ENCODE results near the gene PLD5. TPM values are rescaled to one million over a fixed set of nuclear protein-coding genes. Genes with fewer than 3 reads are reported as not detected.

The PLD5 gene
- total RNA-seq, 1 experiment from 2014 or later, result 9.2 TPM

DNA sequence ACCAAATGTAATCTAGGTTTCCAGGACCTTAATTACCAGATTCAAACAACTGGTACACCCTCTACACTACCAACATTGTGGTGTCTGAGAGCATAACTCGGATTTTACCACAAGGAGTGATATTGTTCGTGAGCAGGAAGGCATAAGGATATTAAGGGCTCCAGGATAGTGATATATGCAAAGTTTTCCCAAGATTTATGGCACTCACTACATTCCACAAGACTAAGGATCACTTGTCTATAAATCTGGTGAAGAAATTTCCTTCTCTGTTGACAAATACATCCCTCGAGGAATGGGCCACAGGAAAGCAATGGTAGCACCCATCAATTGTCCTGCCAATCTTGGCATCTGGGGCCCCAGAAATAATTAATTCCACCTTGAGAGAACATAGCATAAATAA lies 43.1 kb upstream of the PLD5 start:
- Histone ChIP-seq H3K9me3 (ENCODE audit: low read depth, low read length, poor library complexity, severe bottlenecking) (no peaks in the 10 kb centered on the region), H3K4me3 (ENCODE audit: low read depth, low read length, poor library complexity, severe bottlenecking) (no peak overlapping the region), H3K4me1 (ENCODE audit: insufficient read depth, low read length, poor library complexity, severe bottlenecking) (no peaks in the 10 kb centered on the region), H3K36me3 (ENCODE audit: insufficient read depth, low read length, poor library complexity, severe bottlenecking) (no peaks in the 10 kb centered on the region), H3K27me3 (replicated peaks; ENCODE audit: insufficient read depth, low read depth, low read length, poor library complexity) (no peaks in the 10 kb centered on the region), H3K27ac (ENCODE audit: low read depth, low read length, poor library complexity, severe bottlenecking) (no peak overlapping the region)
- TF ChIP-seq EZH2 (IDR thresholded peaks at IDR 0.05; ENCODE audit: borderline replicate concordance, low read depth, low read length, poor library complexity, severe bottlenecking), result no peak
- TF ChIP-seq, protein P1, sequence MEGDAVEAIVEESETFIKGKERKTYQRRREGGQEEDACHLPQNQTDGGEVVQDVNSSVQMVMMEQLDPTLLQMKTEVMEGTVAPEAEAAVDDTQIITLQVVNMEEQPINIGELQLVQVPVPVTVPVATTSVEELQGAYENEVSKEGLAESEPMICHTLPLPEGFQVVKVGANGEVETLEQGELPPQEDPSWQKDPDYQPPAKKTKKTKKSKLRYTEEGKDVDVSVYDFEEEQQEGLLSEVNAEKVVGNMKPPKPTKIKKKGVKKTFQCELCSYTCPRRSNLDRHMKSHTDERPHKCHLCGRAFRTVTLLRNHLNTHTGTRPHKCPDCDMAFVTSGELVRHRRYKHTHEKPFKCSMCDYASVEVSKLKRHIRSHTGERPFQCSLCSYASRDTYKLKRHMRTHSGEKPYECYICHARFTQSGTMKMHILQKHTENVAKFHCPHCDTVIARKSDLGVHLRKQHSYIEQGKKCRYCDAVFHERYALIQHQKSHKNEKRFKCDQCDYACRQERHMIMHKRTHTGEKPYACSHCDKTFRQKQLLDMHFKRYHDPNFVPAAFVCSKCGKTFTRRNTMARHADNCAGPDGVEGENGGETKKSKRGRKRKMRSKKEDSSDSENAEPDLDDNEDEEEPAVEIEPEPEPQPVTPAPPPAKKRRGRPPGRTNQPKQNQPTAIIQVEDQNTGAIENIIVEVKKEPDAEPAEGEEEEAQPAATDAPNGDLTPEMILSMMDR (conservative IDR thresholded peaks at IDR 0.05; ENCODE audit: low read depth, low read length), result no peak
- BruUV-seq (replicated peaks), result no TSS peak
- no peak for DNase-seq (ENCODE audit: low spot score)
- CTCF ChIA-PET, result no interaction called here
- intact Hi-C loops (cut with micrococcal nuclease; ENCODE audit: unreplicated experiment), result no loop called here
- POLR2A ChIA-PET (ENCODE audit: low non-redundant PET), result no interaction called here

GRCh38 chr1:242556759-242557158 lies 32.3 kb upstream of the PLD5 start:
- intact Hi-C loops (cut with micrococcal nuclease; ENCODE audit: unreplicated experiment), result no loop called here
- H3K27me3 ChIP-seq (replicated peaks; ENCODE audit: insufficient read depth, low read depth, low read length, poor library complexity), result no peaks in the 10 kb centered on the region
- BruUV-seq (replicated peaks), result no TSS peak
- no peak for DNase-seq (ENCODE audit: low spot score)
- no peaks in the 10 kb centered on the region for H3K36me3 ChIP-seq (ENCODE audit: insufficient read depth, low read length, poor library complexity, severe bottlenecking)
- H3K4me3 ChIP-seq (ENCODE audit: low read depth, low read length, poor library complexity, severe bottlenecking), result no peak overlapping the region
- ChIA-PET CTCF (no interaction called here), POLR2A (ENCODE audit: low non-redundant PET) (no interaction called here)
- H3K9me3 ChIP-seq (ENCODE audit: low read depth, low read length, poor library complexity, severe bottlenecking), result no peaks in the 10 kb centered on the region
- H3K27ac ChIP-seq (ENCODE audit: low read depth, low read length, poor library complexity, severe bottlenecking), result no peak overlapping the region
- no peaks in the 10 kb centered on the region for H3K4me1 ChIP-seq (ENCODE audit: insufficient read depth, low read length, poor library complexity, severe bottlenecking)
- no peak for TF ChIP-seq EZH2 (IDR thresholded peaks at IDR 0.05; ENCODE audit: borderline replicate concordance, low read depth, low read length, poor library complexity, severe bottlenecking)
- TF ChIP-seq, protein P1 (conservative IDR thresholded peaks at IDR 0.05; ENCODE audit: low read depth, low read length), result no peak

DNA sequence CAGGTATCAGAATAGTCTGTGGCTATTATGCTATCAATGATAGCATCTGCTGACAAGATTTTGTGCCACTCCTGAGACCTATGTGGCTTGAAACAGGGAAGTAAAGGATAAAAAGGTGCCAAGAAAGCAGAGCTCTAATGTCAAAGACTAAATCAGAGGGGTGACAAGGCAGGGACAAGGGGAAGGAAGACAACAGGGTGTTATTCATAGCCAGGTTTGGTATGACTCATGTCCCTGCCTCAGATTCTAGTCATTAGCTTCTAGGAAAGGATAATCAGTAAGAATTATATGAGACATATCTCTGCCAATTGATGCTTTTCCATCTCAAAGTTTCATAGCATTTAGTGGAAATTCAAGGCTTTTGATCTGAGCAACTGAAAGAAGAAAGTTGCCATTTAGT lies 31.8 kb upstream of the PLD5 start:
- DNase-seq (ENCODE audit: low spot score), result no peak
- H3K4me1 ChIP-seq (ENCODE audit: insufficient read depth, low read length, poor library complexity, severe bottlenecking), result no peaks in the 10 kb centered on the region
- CTCF ChIA-PET, result no interaction called here
- intact Hi-C loops (cut with micrococcal nuclease; ENCODE audit: unreplicated experiment), result no loop called here
- no peak overlapping the region for H3K27ac ChIP-seq (ENCODE audit: low read depth, low read length, poor library complexity, severe bottlenecking)
- no peaks in the 10 kb centered on the region for H3K27me3 ChIP-seq (replicated peaks; ENCODE audit: insufficient read depth, low read depth, low read length, poor library complexity)
- H3K4me3 ChIP-seq (ENCODE audit: low read depth, low read length, poor library complexity, severe bottlenecking), result no peak overlapping the region
- no TSS peak for BruUV-seq (replicated peaks)
- no peaks in the 10 kb centered on the region for H3K9me3 ChIP-seq (ENCODE audit: low read depth, low read length, poor library complexity, severe bottlenecking)
- TF ChIP-seq, protein P1 (conservative IDR thresholded peaks at IDR 0.05; ENCODE audit: low read depth, low read length), result no peak
- TF ChIP-seq EZH2 (IDR thresholded peaks at IDR 0.05; ENCODE audit: borderline replicate concordance, low read depth, low read length, poor library complexity, severe bottlenecking), result no peak
- no peaks in the 10 kb centered on the region for H3K36me3 ChIP-seq (ENCODE audit: insufficient read depth, low read length, poor library complexity, severe bottlenecking)
- POLR2A ChIA-PET (ENCODE audit: low non-redundant PET), result no interaction called here
